DND-41 (cell line): ENCODE results near the gene NXPE4.

ENCODE experiments used
- ATAC-seq: fragments of 200-7000 bp; cut with Tn5 transposase; 3 replicates; pipeline ENCODE4 v1.9.1; 2021; ENCODE audit warnings: low read depth; ENCODE audit not compliant: insufficient read depth
- DNase-seq: peaks from one replicate; pipeline ENCODE4 v3.0.0-alpha.2; 2020
- H2AFZ ChIP-seq: 2 replicates; pipeline ENCODE4 v1.6.0; 2012; ENCODE audit warnings: low read depth, low read length
- H3K27ac ChIP-seq: 2 replicates; pipeline ENCODE4 v1.5.1; 2012; ENCODE audit warnings: low read length, inconsistent platforms
- H3K27me3 ChIP-seq: fragments of 200-600 bp; sonication (generic); 2 replicates; pipeline ENCODE4 v1.6.0; 2012; ENCODE audit warnings: low read length, mild to moderate bottlenecking, inconsistent platforms; ENCODE audit not compliant: insufficient read depth, poor library complexity
- H3K36me3 ChIP-seq: 2 replicates; pipeline ENCODE4 v1.5.1; 2012; ENCODE audit warnings: low read length, inconsistent platforms; ENCODE audit not compliant: insufficient read depth
- H3K4me1 ChIP-seq: 2 replicates; pipeline ENCODE4 v1.5.1; 2012; ENCODE audit warnings: mild to moderate bottlenecking, low read length; ENCODE audit not compliant: insufficient read depth
- H3K4me2 ChIP-seq: 2 replicates; pipeline ENCODE4 v1.6.0; 2012; ENCODE audit warnings: mild to moderate bottlenecking, moderate library complexity, low read length, inconsistent platforms; ENCODE audit not compliant: insufficient read depth
- H3K4me3 ChIP-seq, 2 experiments: fragments of 200-600 bp in 1 of 2; shearing (Covaris generic) in 1 of 2; 2 replicates each; pipeline ENCODE4 v1.5.1; 2012 to 2016; ENCODE audit warnings: inconsistent platforms in 2 of 2, low read length in 2 of 2, mild to moderate bottlenecking in 2 of 2, low read depth in 1 of 2, moderate library complexity in 1 of 2
- H3K79me2 ChIP-seq: 2 replicates; pipeline ENCODE4 v1.6.0; 2012; ENCODE audit warnings: low read length, inconsistent platforms; ENCODE audit not compliant: insufficient read depth
- H3K9ac ChIP-seq: 2 replicates; pipeline ENCODE4 v1.6.0; 2012; ENCODE audit warnings: low read depth, mild to moderate bottlenecking, inconsistent platforms, low read length, moderate library complexity
- H3K9me3 ChIP-seq: 2 replicates; pipeline ENCODE4 v1.5.1; 2012; ENCODE audit warnings: low read length, moderate library complexity, mild to moderate bottlenecking, inconsistent platforms; ENCODE audit not compliant: insufficient read depth, severe bottlenecking
- H4K20me1 ChIP-seq: 2 replicates; pipeline ENCODE4 v1.6.0; 2012; ENCODE audit warnings: low read length; ENCODE audit not compliant: insufficient read depth
- CTCF ChIP-seq: IDR thresholded peaks from 2 replicates; pipeline ENCODE4 v1.5.1; 2012; ENCODE audit warnings: borderline replicate concordance, low read length, moderate library complexity, mild to moderate bottlenecking; ENCODE audit not compliant: poor library complexity, severe bottlenecking; ENCODE audit errors: extremely low read depth
- EZH2 ChIP-seq: IDR thresholded peaks from 3 replicates; pipeline ENCODE4 v1.6.1; 2012; ENCODE audit warnings: borderline replicate concordance, low read depth, mild to moderate bottlenecking, moderate library complexity, low read length, inconsistent platforms; ENCODE audit not compliant: severe bottlenecking

Gene NXPE4

GRCh38 chr11:114618139-114618538 lies 22.6 kb upstream of the NXPE4 start:
- no peaks in the 10 kb centered on the region for H3K79me2 ChIP-seq
- no peak overlapping the region for H3K4me3 ChIP-seq
- ATAC-seq (no peak), DNase-seq (no peak)
- no peaks in the 10 kb centered on the region for H3K4me1 ChIP-seq
- H3K9ac ChIP-seq = no peak overlapping the region
- no peaks in the 10 kb centered on the region for H3K36me3 ChIP-seq
- TF ChIP-seq EZH2 (no peak), CTCF (no peak)
- H2AFZ ChIP-seq = no peak overlapping the region
- H4K20me1 ChIP-seq = no peaks in the 10 kb centered on the region
- H3K27me3 ChIP-seq = no peaks in the 10 kb centered on the region
- H3K4me2 ChIP-seq = no peak overlapping the region
- peaks cover 73% of the 10 kb centered on the region for H3K9me3 ChIP-seq
- no peak overlapping the region for H3K27ac ChIP-seq

DNA sequence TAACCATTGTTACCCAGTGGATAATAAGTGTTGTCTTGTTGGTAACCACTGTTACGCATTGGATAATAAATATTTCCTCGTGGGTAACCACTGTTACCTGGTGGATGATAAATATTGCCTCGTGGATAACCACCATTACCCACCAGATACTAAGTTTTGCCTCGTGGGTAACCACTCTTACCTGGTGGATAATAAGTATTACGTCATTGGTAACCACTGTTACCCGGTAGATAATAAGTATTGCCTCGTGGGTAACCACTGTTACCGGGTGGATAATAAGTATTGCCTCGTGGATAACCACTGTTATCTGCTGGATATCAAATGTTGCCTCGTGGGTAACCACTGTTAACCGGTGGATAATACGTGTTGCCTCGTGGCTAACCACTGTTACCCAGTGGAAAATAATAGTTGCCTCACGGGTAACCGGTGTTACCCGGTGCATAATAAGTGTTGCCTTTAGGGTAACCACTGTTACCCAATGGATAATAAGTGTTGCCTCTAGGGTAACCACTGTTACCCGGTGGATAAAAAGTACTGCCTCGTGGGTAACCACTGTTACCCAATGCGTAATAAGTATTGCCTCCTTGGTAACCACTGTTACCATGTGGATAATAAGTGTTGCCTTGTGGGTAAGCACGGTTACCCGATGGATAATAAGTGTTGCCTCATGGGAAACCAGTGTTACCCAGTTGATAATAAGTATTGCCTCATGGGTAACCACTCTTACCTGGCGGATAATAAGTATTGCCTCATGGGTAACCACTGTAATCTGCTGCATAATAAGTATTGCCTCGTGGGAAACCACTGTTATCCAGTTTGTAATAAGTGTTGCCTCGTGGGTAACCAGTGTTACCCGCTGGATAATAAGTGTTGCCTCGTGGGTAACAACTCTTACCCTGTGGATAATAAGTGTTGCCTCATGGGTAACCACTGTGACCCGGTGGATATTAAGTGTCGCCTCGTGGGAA lies 21.9 kb upstream of the NXPE4 start:
- Histone ChIP-seq H2AFZ (no peak overlapping the region), H3K4me3 (no peak overlapping the region), H4K20me1 (no peaks in the 10 kb centered on the region), H3K36me3 (no peaks in the 10 kb centered on the region), H3K79me2 (no peaks in the 10 kb centered on the region), H3K4me1 (no peaks in the 10 kb centered on the region), H3K9me3 (peaks cover 67% of the 10 kb centered on the region), H3K4me2 (no peak overlapping the region), H3K27me3 (no peaks in the 10 kb centered on the region), H3K9ac (no peak overlapping the region), H3K27ac (no peak overlapping the region)
- TF ChIP-seq EZH2 (no peak), CTCF (no peak)
- DNase-seq (no peak), ATAC-seq (no peak)

GRCh38 chr11:114616516-114616915 lies 20.9 kb upstream of the NXPE4 start:
- Histone ChIP-seq H3K27me3 (no peaks in the 10 kb centered on the region), H3K79me2 (no peaks in the 10 kb centered on the region), H3K4me3 (no peak overlapping the region), H3K9me3 (peaks cover 64% of the 10 kb centered on the region), H3K9ac (no peak overlapping the region), H3K4me1 (no peaks in the 10 kb centered on the region), H4K20me1 (no peaks in the 10 kb centered on the region), H3K27ac (no peak overlapping the region), H3K4me2 (no peak overlapping the region), H3K36me3 (no peaks in the 10 kb centered on the region), H2AFZ (no peak overlapping the region)
- TF ChIP-seq EZH2 = no peak
- TF ChIP-seq CTCF = no peak
- DNase-seq (no peak), ATAC-seq (no peak)
